Neural crest cell (in vitro differentiated cells): ENCODE results near the gene CCN5. TPM values are rescaled to one million over a fixed set of nuclear protein-coding genes. Genes with fewer than 3 reads are reported as not detected.

Source experiments
- DNase-seq: peaks from one replicate; pipeline ENCODE4 v3.0.0; 2021; ENCODE audit warnings: low read depth, mixed read lengths, low spot score
- H3K27ac Mint-ChIP-seq: one replicate; pipeline ENCODE4 v1.8.0; 2021; ENCODE audit warnings: mild to moderate bottlenecking, mixed read lengths; ENCODE audit not compliant: unreplicated experiment
- H3K27me3 Mint-ChIP-seq: 2 replicates; pipeline ENCODE4 v1.8.0; 2021; ENCODE audit warnings: low read depth, mild to moderate bottlenecking, mixed read lengths
- H3K36me3 Mint-ChIP-seq: 2 replicates; pipeline ENCODE4 v1.8.0; 2021; ENCODE audit warnings: low read depth, mild to moderate bottlenecking, mixed read lengths
- H3K4me1 Mint-ChIP-seq: 2 replicates; pipeline ENCODE4 v1.8.0; 2021; ENCODE audit warnings: mixed read lengths
- H3K4me3 Mint-ChIP-seq: one replicate; pipeline ENCODE4 v1.8.0; 2021; ENCODE audit warnings: mild to moderate bottlenecking, mixed read lengths
- H3K9me3 Mint-ChIP-seq: 2 replicates; pipeline ENCODE4 v1.8.0; 2021; ENCODE audit warnings: mixed read lengths
- CTCF ChIP-seq: fragments of 200-600 bp; sonication (generic); conservative IDR thresholded peaks from 2 replicates; pipeline ENCODE4 v1.5.0; 2021; ENCODE audit warnings: antibody characterized with exemption, mild to moderate bottlenecking
- total RNA-seq: library from RNA; stranded (reverse); gene quantifications from 2 replicates; pipeline ENCODE4 v1.2.1, GENCODE V29; 2021

Gene CCN5
- total RNA-seq, 1 donor from 2014 or later: not detected

- TF ChIP-seq CTCF: no peak
- no peak overlapping the region for H3K4me3 Mint-ChIP-seq
- H3K9me3 Mint-ChIP-seq: no peaks in the 10 kb centered on the region
- H3K36me3 Mint-ChIP-seq: no peaks in the 10 kb centered on the region
- H3K27me3 Mint-ChIP-seq: peaks cover 8% of the 10 kb centered on the region
- H3K4me1 Mint-ChIP-seq: no peaks in the 10 kb centered on the region
- no peak for DNase-seq
- H3K27ac Mint-ChIP-seq: no peak overlapping the region
Observed at GRCh38 chr20:44756011-44756688, 41.0 kb downstream of the CCN5 start.

DNA sequence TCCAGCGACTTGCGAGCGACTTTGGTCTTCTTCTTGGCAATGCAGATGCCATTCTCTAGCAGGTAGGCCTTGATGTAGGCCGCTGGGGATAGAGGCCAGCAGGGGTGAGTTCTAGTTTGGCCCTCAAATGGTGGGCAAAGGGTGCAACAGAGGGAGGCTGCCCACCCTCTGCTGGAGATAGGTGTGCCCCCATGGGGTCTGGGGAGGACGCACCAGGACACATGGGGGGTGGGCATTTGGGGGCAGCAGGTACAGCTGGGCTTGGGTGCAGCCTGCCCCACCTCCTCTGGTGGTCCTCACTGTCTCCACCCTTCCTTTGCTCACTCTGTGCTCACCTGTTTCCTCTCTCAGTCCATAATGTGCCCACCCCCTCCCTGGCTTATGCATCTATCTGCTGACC, 41.8 kb downstream of the CCN5 start:
- DNase-seq: no peak
- Mint-ChIP-seq H3K27me3 (peaks cover 7% of the 10 kb centered on the region), H3K27ac (peak overlapping the region; percentile 19), H3K9me3 (no peaks in the 10 kb centered on the region), H3K4me1 (no peaks in the 10 kb centered on the region), H3K36me3 (no peaks in the 10 kb centered on the region), H3K4me3 (no peak overlapping the region)
- TF ChIP-seq CTCF: no peak

DNA sequence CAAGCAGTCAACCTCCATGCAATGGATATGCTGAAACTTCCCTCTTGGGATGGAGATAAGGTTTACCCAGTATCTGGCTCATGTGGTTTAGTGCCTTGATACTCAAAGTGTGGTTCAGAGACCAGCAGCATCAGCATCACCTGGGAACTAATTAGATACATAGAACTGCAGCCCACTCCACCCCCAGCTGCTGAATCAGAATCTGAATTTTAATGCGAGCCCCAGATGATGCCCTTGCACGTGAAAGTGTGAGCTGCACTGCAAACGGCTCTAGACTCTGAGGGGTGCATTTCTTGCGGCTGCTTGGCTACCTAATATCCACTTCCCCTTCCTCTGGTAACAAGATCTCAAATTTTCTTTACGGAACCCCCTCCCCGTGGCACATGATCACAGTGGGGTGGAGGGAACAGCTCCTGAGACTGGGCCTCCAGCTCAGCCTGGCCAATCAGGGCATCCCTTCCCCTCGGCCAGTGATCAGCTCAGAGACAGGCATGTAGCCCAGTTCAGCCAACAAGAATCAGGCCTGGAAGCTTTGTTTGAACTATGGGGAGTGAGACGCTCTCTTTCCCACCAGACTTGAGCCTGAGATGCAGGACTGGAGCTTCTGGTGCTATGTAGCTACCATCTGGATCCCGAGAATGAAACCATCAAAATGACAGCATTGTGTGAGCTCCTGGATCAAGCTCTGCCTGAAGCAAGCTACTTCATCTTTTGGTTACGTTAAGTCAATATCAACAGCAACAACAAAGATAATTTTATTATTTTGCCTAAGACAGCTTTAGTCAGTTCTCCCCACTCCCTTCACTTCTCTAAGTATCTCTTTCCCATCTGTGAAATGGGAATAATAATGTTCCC, 43.3 kb downstream of the CCN5 start:
- no peaks in the 10 kb centered on the region for H3K4me1 Mint-ChIP-seq
- H3K27me3 Mint-ChIP-seq: peaks cover 7% of the 10 kb centered on the region
- no peak for DNase-seq
- H3K4me3 Mint-ChIP-seq: no peak overlapping the region
- H3K36me3 Mint-ChIP-seq: no peaks in the 10 kb centered on the region
- no peak overlapping the region for H3K27ac Mint-ChIP-seq
- TF ChIP-seq CTCF: no peak
- H3K9me3 Mint-ChIP-seq: no peaks in the 10 kb centered on the region

DNA sequence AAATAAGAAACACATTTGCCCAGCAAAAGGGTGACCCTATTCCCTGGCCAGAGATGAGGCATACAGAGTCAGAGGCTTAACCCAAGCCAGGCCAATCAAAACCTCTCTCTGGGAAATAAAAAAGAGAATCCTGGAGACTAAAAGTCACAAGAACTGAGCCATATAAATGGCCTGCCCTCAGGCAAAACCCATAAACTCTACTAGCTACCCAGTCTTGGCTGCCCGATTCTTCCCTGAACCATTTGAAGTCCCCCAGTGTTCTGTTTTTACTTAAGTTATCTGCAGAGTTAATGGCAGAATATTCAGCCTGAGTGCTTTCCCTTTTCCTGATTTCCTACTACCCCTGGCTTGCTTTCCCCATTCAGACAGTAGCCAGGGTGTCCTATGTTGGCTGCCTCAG, 44.4 kb downstream of the CCN5 start:
- TF ChIP-seq CTCF: no peak
- DNase-seq: no peak
- H3K9me3 Mint-ChIP-seq: no peaks in the 10 kb centered on the region
- H3K4me1 Mint-ChIP-seq: no peaks in the 10 kb centered on the region
- peaks cover 7% of the 10 kb centered on the region for H3K27me3 Mint-ChIP-seq
- no peaks in the 10 kb centered on the region for H3K36me3 Mint-ChIP-seq
- H3K4me3 Mint-ChIP-seq: no peak overlapping the region
- no peak overlapping the region for H3K27ac Mint-ChIP-seq

DNA sequence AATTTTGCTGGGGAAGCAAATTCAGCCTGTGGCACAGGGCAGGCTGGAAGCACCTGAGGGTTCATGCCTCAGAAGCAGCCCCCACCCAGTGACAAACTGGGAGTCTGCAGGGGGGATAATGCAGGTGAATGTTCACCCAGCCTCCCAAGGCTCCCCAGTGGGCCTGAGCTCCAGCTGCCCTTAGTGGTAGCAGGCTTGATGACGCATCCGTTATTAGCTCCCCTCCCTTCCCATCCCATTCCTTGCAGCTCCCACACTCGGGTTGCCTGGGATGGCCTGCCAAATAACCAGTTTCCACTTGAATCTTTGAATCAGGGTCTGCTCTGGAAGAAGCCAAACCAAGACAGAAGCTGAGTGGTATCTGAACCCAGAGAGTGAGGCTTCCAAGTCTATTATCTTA, 46.3 kb downstream of the CCN5 start:
- peaks cover 4% of the 10 kb centered on the region for H3K4me1 Mint-ChIP-seq
- H3K27me3 Mint-ChIP-seq: peaks cover 16% of the 10 kb centered on the region
- H3K27ac Mint-ChIP-seq: no peak overlapping the region
- no peaks in the 10 kb centered on the region for H3K9me3 Mint-ChIP-seq
- DNase-seq: no peak
- no peaks in the 10 kb centered on the region for H3K36me3 Mint-ChIP-seq
- no peak for TF ChIP-seq CTCF
- H3K4me3 Mint-ChIP-seq: no peak overlapping the region
